ENCODE measurements around the gene CMPK1.
"Not testable (repeated sequence)": the region's sequence is repeated elsewhere in the genome, so short reads cannot be mapped to it uniquely, and the experiment has no call there.

Gene CMPK1

GRCh38 chr1:47338249-47339077, 4.9 kb downstream of the CMPK1 start:
- DNase-seq, result no peak

- DNase-seq, result no peak
Measured at GRCh38 chr1:47340227-47340626, 6.6 kb downstream of the CMPK1 start.

- DNase-seq, result not testable (repeated sequence)
Measured at GRCh38 chr1:47346979-47347378, 13.4 kb downstream of the CMPK1 start.

- no peak for DNase-seq
Measured at GRCh38 chr1:47347735-47348134, 14.1 kb downstream of the CMPK1 start.

- no peak for DNase-seq
Measured at GRCh38 chr1:47348246-47348645, 14.7 kb downstream of the CMPK1 start.

GRCh38 chr1:47351305-47351704, 17.7 kb downstream of the CMPK1 start:
- DNase-seq, result no peak

GRCh38 chr1:47361380-47361779, 27.8 kb downstream of the CMPK1 start:
- no peak for DNase-seq

- DNase-seq, result no peak
Measured at GRCh38 chr1:47362828-47363227, 29.2 kb downstream of the CMPK1 start.

GRCh38 chr1:47367651-47368050, 34.1 kb downstream of the CMPK1 start:
- no peak for DNase-seq

GRCh38 chr1:47371016-47371517, 37.5 kb downstream of the CMPK1 start:
- DNase-seq, result no peak

- DNase-seq, result no peak
Measured at GRCh38 chr1:47374501-47374900, 40.9 kb downstream of the CMPK1 start.

- DNase-seq, result no peak
Measured at GRCh38 chr1:47378147-47378546, 44.6 kb downstream of the CMPK1 start.

- no peak for DNase-seq
Measured at GRCh38 chr1:47380699-47381098, 47.1 kb downstream of the CMPK1 start.

- no peak for DNase-seq
Measured at GRCh38 chr1:47382399-47382983, 48.9 kb downstream of the CMPK1 start.

GRCh38 chr1:47384083-47384482, 50.5 kb downstream of the CMPK1 start:
- DNase-seq, result no peak

GRCh38 chr1:47385020-47385419, 51.4 kb downstream of the CMPK1 start:
- no peak for DNase-seq

GRCh38 chr1:47386268-47386667, 52.7 kb downstream of the CMPK1 start:
- no peak for DNase-seq

- no peak for DNase-seq
Measured at GRCh38 chr1:47388030-47388890, 54.7 kb downstream of the CMPK1 start.

GRCh38 chr1:47388891-47389238, 55.3 kb downstream of the CMPK1 start:
- peak; percentile 78 for DNase-seq

- no peak for DNase-seq
Measured at GRCh38 chr1:47389731-47390130, 56.1 kb downstream of the CMPK1 start.

GRCh38 chr1:47390843-47391242, 57.3 kb downstream of the CMPK1 start:
- DNase-seq, result no peak

GRCh38 chr1:47393141-47393540, 59.6 kb downstream of the CMPK1 start:
- no peak for DNase-seq

- DNase-seq, result no peak
Measured at GRCh38 chr1:47395433-47395832, 61.8 kb downstream of the CMPK1 start.

Measured in activated effector memory CD4-positive, alpha-beta T cell treated with anti-CD3 and anti-CD28 coated beads, Interleukin-2, amount 50 U/mL, for 16 hours (primary cell).